HK-2 (cell line): ENCODE measurements around the gene AUTS2.

Experiments
- DNase-seq: peaks from one replicate; pipeline ENCODE4 v3.0.0-alpha.2; 2018; ENCODE audit not compliant: unreplicated experiment

Gene AUTS2

GRCh38 chr7:70188901-70189650 lies 590.8 kb downstream of the AUTS2 start:
- DNase-seq: no peak

- DNase-seq: no peak
Measured at GRCh38 chr7:70189776-70190175, 591.5 kb downstream of the AUTS2 start.

GRCh38 chr7:70190281-70190680 lies 592.0 kb downstream of the AUTS2 start:
- DNase-seq: no peak

GRCh38 chr7:70193514-70193913 lies 595.2 kb downstream of the AUTS2 start:
- no peak for DNase-seq

GRCh38 chr7:70208236-70209063 lies 610.2 kb downstream of the AUTS2 start:
- no peak for DNase-seq

GRCh38 chr7:70210200-70210935 lies 612.1 kb downstream of the AUTS2 start:
- no peak for DNase-seq

- no peak for DNase-seq
Measured at GRCh38 chr7:70210936-70211310, 612.6 kb downstream of the AUTS2 start.

GRCh38 chr7:70212281-70212680 lies 614.0 kb downstream of the AUTS2 start:
- no peak for DNase-seq

- no peak for DNase-seq
Measured at GRCh38 chr7:70214071-70214470, 615.8 kb downstream of the AUTS2 start.

GRCh38 chr7:70215491-70215890 lies 617.2 kb downstream of the AUTS2 start:
- no peak for DNase-seq

- DNase-seq: no peak
Measured at GRCh38 chr7:70217571-70217970, 619.3 kb downstream of the AUTS2 start.

- no peak for DNase-seq
Measured at GRCh38 chr7:70218006-70218405, 619.7 kb downstream of the AUTS2 start.

- DNase-seq: no peak
Measured at GRCh38 chr7:70219061-70219460, 620.8 kb downstream of the AUTS2 start.

- no peak for DNase-seq
Measured at GRCh38 chr7:70229242-70229641, 631.0 kb downstream of the AUTS2 start.

- DNase-seq: no peak
Measured at GRCh38 chr7:70230761-70231160, 632.5 kb downstream of the AUTS2 start.

- no peak for DNase-seq
Measured at GRCh38 chr7:70233776-70234175, 635.5 kb downstream of the AUTS2 start.

- no peak for DNase-seq
Measured at GRCh38 chr7:70237256-70237655, 639.0 kb downstream of the AUTS2 start.

GRCh38 chr7:70237831-70238575 lies 639.7 kb downstream of the AUTS2 start:
- no peak for DNase-seq

GRCh38 chr7:70239918-70240317 lies 641.6 kb downstream of the AUTS2 start:
- DNase-seq: no peak

GRCh38 chr7:70240873-70241272 lies 642.6 kb downstream of the AUTS2 start:
- DNase-seq: no peak

- DNase-seq: no peak
Measured at GRCh38 chr7:70241536-70242175, 643.4 kb downstream of the AUTS2 start.
